Activated CD4-positive, alpha-beta T cell treated with anti-CD3 and anti-CD28 coated beads, Interleukin-2, amount 10 ng/mL, durations not matched to agents 7 days and 5 days (primary cell): ENCODE measurements around the gene DPT. TPM values are rescaled to one million over a fixed set of nuclear protein-coding genes. Genes with fewer than 3 reads are reported as not detected.

Source experiments
- CTCF ChIA-PET: fragments of 350-600 bp; sonication (Branson Sonifier 250); formaldehyde crosslinking; loops from one replicate; lab custom pipeline; 2021; ENCODE audit warnings: antibody characterized with exemption; lab: Charles Lee
- POLR2A ChIA-PET: fragments of 350-600 bp; sonication (Branson Sonifier 250); formaldehyde crosslinking; loops from one replicate; lab custom pipeline; 2021; ENCODE audit warnings: antibody characterized with exemption; lab: Charles Lee
- DNase-seq: peaks from one replicate; pipeline ENCODE4 v3.0.0-alpha.2; 2020
- H3K27ac Mint-ChIP-seq: one replicate; pipeline ENCODE4 v1.8.0; 2021; ENCODE audit warnings: mild to moderate bottlenecking, moderate library complexity, mixed read lengths
- H3K27me3 Mint-ChIP-seq: one replicate; pipeline ENCODE4 v1.8.0; 2021; ENCODE audit warnings: mixed read lengths
- H3K36me3 Mint-ChIP-seq: one replicate; pipeline ENCODE4 v1.8.0; 2021; ENCODE audit warnings: low read depth, mixed read lengths
- H3K4me1 Mint-ChIP-seq: one replicate; pipeline ENCODE4 v1.8.0; 2021; ENCODE audit warnings: mixed read lengths
- H3K4me3 Mint-ChIP-seq: one replicate; pipeline ENCODE4 v1.8.0; 2021; ENCODE audit warnings: mild to moderate bottlenecking, moderate library complexity, mixed read lengths
- H3K9me3 Mint-ChIP-seq: one replicate; pipeline ENCODE4 v1.8.0; 2021; ENCODE audit warnings: mixed read lengths
- total RNA-seq, 2 experiments: library from RNA; stranded (reverse); gene quantifications; one replicate each; pipeline ENCODE4 v1.2.3, GENCODE V29; 2021

DPT gene
- total RNA-seq, 2 experiments from 2014 or later, result not detected

DNA sequence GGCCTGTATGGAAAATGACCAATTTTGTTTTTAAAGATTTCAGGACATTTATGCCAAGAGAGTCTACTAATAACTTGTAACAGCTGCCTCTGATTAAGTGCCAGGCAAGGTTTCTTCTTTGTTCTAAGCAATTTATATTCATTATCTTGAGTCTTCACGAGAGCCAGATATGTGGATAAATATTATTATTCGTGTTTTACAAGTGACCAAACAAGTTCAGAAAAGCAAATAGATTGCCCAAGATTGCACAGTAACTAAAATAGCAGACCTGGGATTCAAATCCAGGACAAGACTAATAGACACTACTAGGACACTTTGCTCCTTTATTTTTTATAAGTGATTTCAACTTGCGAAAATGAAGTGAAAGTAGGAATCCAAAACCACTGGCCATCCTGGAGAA, 30.1 kb upstream of the DPT start:
- peaks cover 2% of the 10 kb centered on the region for H3K27me3 Mint-ChIP-seq
- ChIA-PET CTCF (no interaction called here), POLR2A (no interaction called here)
- no peaks in the 10 kb centered on the region for H3K4me1 Mint-ChIP-seq
- no peaks in the 10 kb centered on the region for H3K9me3 Mint-ChIP-seq
- DNase-seq, result no peak
- H3K27ac Mint-ChIP-seq, result no peak overlapping the region
- H3K36me3 Mint-ChIP-seq, result no peaks in the 10 kb centered on the region
- no peak overlapping the region for H3K4me3 Mint-ChIP-seq

DNA sequence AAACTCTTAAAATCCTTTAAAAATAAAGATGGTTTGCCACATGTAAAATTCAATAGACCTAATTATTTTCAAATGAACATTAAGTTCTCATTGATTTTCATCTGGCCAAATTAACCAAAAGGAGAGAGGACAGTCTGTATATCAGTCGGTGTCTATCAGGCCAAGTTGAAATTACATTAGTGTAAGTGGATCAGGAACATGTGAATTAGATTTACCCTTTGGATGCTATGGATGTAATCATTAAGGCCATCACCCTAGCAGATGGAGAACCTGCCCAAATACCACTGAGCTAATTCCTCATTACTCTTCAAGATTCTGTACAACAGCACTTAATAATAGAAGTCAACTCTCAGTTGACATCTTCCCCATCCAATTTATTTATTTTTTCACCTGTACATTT, 29.5 kb upstream of the DPT start:
- ChIA-PET CTCF (no interaction called here), POLR2A (no interaction called here)
- Mint-ChIP-seq H3K27ac (no peak overlapping the region), H3K9me3 (no peaks in the 10 kb centered on the region), H3K36me3 (no peaks in the 10 kb centered on the region), H3K4me1 (no peaks in the 10 kb centered on the region), H3K27me3 (peaks cover 2% of the 10 kb centered on the region), H3K4me3 (no peak overlapping the region)
- no peak for DNase-seq

DNA sequence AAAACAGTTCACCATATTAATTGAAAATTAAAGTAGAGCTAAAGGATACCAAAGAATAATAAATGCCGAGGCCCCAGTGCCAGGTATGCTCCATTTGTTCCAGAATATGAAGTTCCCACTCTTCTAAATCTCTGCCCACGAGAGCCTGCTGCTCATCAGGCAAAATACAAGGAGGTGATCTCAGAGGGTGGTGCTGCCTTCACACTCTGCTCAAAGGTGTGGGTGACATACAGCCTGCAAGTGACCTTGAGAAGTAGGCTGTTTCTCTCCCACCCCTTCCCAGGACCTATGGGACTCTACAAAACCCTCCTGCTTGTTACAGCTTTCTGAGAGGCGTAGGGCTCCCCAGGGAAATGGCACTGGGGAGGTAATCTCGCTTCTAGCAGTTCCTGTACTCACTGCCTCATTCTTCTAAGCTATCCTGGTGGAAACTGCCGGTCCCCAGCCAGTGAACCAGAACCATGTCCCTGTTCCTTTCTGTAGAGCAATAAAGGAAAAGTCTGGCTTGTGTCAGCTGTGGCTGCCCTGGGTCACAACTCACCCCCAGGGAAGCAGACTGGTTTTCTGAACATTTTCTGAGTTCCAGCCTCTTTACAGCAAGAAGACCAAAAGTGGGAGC, 26.9 kb upstream of the DPT start:
- H3K9me3 Mint-ChIP-seq, result no peaks in the 10 kb centered on the region
- no peak overlapping the region for H3K27ac Mint-ChIP-seq
- H3K4me3 Mint-ChIP-seq, result no peak overlapping the region
- H3K4me1 Mint-ChIP-seq, result no peaks in the 10 kb centered on the region
- H3K27me3 Mint-ChIP-seq, result peaks cover 10% of the 10 kb centered on the region
- no peaks in the 10 kb centered on the region for H3K36me3 Mint-ChIP-seq
- DNase-seq, result no peak
- CTCF ChIA-PET, result interaction anchor here (0.7 kb wide), 1 partner anchor 94 kb away, joined by 3 read pairs; no protein-coding TSS in a partner anchor
- POLR2A ChIA-PET, result no interaction called here

DNA sequence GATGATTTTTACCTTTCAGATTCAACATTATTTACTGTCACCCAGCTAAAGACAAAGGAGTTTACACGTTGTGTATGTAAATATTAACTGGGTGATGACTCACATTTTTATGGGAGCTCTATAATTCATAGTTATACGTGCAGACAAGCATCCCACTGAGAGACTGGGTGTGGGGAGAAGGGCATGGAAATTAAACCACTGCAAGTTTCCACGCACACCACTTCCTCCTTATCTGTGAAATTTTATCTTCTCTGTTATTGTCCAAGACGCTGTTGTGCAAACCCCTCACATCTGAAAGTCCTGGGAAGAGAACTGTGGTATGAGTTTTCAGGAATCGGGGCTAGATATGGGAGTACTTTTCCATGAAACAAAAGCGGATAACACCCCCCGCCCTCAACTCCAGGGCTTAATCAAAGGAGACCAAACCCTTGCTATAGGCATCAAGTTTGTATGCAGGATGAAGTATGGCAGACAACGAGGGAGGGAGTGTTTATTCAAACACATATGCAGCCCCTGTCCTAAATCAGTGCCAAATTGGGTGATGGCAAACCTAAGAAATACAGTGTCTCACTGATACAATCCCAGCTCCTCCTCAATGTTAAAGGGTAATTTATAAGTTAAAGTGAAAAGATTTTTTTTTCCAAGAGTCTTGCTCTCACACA, 23.3 kb upstream of the DPT start:
- POLR2A ChIA-PET, result no interaction called here
- no peaks in the 10 kb centered on the region for H3K4me1 Mint-ChIP-seq

DNA sequence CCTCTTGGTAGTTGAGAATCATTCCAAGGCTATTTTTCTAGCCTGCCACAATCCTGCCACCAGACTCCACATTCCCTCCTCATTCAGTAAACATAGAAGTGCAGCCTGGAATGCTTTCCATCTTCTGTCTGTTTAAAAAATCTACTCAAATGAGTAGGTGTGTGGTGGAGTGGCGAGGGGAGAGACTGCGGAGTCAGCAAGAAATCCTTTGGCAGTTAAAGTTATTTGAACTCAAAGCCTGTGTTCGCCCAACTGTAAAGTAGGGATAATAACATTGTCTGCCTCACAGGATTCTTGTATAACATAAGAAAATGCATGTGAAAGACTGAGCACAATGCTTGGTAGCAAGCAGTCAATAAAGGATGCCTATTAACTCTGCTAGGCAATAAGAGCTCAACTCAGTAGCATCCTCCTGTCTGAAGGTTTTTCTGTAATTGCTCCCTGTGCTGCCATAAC, 22.2 kb upstream of the DPT start:
- no peak for DNase-seq
- no peaks in the 10 kb centered on the region for H3K4me1 Mint-ChIP-seq
- CTCF ChIA-PET, result no interaction called here
- POLR2A ChIA-PET, result no interaction called here
- peaks cover 20% of the 10 kb centered on the region for H3K27me3 Mint-ChIP-seq
- H3K27ac Mint-ChIP-seq, result no peak overlapping the region
- H3K4me3 Mint-ChIP-seq, result no peak overlapping the region
- H3K36me3 Mint-ChIP-seq, result no peaks in the 10 kb centered on the region
- no peaks in the 10 kb centered on the region for H3K9me3 Mint-ChIP-seq

More for the DNA sequence above, 23.3 kb upstream of the DPT start:
- CTCF ChIA-PET, result no interaction called here
- Mint-ChIP-seq H3K9me3 (no peaks in the 10 kb centered on the region), H3K4me3 (no peak overlapping the region), H3K36me3 (no peaks in the 10 kb centered on the region), H3K27me3 (peaks cover 16% of the 10 kb centered on the region), H3K27ac (no peak overlapping the region)
- DNase-seq, result no peak

DNA sequence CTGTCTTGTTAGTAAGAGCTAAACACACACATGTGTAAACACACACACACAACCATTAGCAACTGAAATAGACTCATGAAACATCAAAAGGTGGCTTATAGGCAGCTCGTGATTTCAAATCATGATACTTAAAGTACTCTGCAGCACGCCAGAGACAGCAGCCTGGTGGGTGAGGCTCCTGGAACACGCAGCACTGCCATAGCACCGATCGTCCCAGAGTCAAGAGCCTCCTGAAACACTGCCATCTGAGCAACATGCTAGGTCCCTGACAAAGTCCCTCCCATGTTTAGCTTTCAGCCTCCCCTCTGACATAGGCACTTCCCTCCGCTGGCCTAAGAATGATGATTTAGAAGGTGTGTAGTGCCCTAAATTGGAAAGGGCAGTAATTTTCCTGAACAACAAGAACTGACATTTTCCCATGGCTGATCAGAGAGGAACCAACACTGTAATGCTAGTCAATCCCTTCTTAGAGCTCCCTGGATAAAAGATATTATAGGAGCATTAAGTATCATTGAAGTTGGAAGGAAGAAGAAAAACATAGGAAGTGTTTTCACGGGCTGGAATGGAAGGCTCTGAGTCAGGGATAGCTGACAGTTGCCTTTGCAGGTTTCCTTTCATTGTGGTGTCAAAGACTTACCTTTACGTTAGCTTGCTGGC, 14.1 kb upstream of the DPT start:
- peaks cover 5% of the 10 kb centered on the region for H3K27me3 Mint-ChIP-seq
- CTCF ChIA-PET, result no interaction called here
- H3K36me3 Mint-ChIP-seq, result no peaks in the 10 kb centered on the region
- H3K4me3 Mint-ChIP-seq, result no peak overlapping the region
- POLR2A ChIA-PET, result no interaction called here
- H3K4me1 Mint-ChIP-seq, result no peaks in the 10 kb centered on the region
- no peak for DNase-seq
- no peaks in the 10 kb centered on the region for H3K9me3 Mint-ChIP-seq
- no peak overlapping the region for H3K27ac Mint-ChIP-seq

DNA sequence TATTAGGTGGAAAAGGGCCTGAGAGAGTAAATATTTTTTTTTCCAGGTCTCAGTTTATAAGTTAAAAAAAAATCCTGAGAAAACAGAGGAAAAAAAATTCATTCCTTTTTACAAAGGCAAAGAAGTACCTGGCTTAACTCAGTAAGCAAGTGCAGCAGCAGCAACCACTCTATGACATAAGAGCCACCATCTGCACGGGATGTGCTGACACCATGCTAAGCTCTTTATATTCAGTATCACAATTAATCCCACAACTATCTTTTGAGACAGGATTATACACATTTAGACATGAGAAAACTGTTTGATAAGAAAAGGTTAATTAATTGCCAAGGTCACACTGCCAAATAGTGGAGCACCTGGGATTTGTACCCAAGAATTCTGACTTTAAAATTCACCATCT, 13.4 kb upstream of the DPT start:
- Mint-ChIP-seq H3K4me1 (no peaks in the 10 kb centered on the region), H3K27me3 (peaks cover 5% of the 10 kb centered on the region), H3K4me3 (no peak overlapping the region), H3K27ac (no peak overlapping the region), H3K9me3 (no peaks in the 10 kb centered on the region), H3K36me3 (no peaks in the 10 kb centered on the region)
- no peak for DNase-seq
- ChIA-PET CTCF (no interaction called here), POLR2A (no interaction called here)

DNA sequence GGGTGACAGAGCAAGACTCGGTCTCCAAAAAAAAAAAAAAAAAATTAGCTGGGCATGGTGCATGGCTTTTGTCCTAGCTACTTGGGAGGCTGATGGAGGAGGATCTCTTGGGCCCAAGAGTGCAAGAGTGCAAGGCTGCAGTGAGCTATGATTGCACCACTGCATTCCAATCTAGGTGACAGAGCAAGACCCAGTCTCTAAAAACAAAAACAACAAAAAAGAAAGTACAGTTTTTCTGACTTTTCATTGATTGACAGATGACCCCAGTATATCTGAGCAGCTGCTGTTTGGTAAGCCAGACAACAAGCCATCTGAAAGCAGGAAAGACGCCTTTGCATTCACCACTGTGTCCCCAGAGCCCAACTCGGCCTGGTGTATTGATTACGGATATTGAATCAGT, 10.9 kb upstream of the DPT start:
- H3K9me3 Mint-ChIP-seq, result no peaks in the 10 kb centered on the region
- no peak overlapping the region for H3K27ac Mint-ChIP-seq
- ChIA-PET CTCF (no interaction called here), POLR2A (no interaction called here)
- no peaks in the 10 kb centered on the region for H3K4me1 Mint-ChIP-seq
- H3K4me3 Mint-ChIP-seq, result no peak overlapping the region
- no peak for DNase-seq
- peaks cover 3% of the 10 kb centered on the region for H3K27me3 Mint-ChIP-seq
- H3K36me3 Mint-ChIP-seq, result no peaks in the 10 kb centered on the region

DNA sequence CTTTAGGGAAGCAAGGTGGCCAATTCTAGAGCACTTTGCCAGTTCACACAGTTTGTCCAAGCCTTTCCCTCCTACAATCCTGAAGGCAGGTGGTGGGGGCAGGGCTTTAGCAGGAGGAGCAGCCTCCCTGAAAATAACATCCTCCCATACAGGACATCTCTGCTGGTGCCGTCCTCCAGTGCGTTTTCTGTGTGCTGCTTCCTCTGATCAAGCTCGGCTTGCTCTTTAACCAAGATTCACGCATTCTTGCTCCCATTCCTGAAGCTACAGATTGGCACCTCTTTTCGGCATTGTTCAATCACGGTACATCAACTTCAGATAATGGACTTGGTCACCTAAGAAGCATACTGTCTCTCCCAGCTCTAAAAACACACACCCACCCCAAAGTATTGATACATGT, 7.5 kb upstream of the DPT start:
- no peak for DNase-seq
- Mint-ChIP-seq H3K9me3 (no peaks in the 10 kb centered on the region), H3K27me3 (peaks cover 9% of the 10 kb centered on the region), H3K4me3 (no peak overlapping the region), H3K4me1 (no peaks in the 10 kb centered on the region), H3K36me3 (no peaks in the 10 kb centered on the region), H3K27ac (no peak overlapping the region)
- POLR2A ChIA-PET, result no interaction called here
- CTCF ChIA-PET, result no interaction called here

DNA sequence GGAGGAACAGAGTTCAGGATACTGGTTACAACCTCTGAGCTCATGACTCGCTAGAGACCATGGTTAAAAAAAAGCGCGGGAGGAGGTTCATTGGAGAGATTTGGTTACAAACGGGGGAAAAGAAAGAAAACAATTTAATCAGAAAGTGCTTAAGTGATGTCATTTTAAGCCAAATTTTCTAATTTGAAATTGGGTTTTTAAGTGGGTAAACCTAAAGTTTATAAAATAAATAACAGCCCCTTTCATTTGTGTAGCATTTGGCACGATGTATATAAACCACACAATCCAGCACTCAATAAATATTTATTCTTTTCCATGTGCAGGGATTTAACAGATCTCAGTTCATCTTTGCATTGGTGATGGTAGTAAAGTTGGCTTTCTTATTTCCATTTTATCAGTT, 7.0 kb upstream of the DPT start:
- ChIA-PET CTCF (no interaction called here), POLR2A (no interaction called here)
- Mint-ChIP-seq H3K4me1 (no peaks in the 10 kb centered on the region), H3K27ac (no peak overlapping the region), H3K9me3 (no peaks in the 10 kb centered on the region), H3K27me3 (peaks cover 9% of the 10 kb centered on the region), H3K4me3 (no peak overlapping the region), H3K36me3 (no peaks in the 10 kb centered on the region)
- DNase-seq, result no peak

DNA sequence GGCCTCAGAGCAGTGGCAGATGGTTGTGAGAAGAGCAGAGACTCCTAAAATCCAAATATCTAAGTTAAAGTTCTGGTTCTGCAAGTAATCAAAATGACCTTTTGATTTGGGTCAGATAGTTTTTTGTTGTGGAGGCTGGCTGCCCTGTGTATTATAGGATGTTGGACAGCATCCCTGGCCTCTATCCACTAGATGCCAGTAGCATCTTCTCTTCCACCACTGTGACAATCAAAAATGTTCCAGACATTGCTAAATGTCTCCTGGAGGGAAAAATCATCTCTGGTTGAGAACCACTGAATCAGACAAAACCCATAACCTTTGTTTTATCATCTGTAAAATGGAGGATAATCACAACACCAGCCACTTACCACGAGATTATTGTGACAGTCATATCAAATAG, 5.9 kb upstream of the DPT start:
- Mint-ChIP-seq H3K4me3 (no peak overlapping the region), H3K4me1 (no peaks in the 10 kb centered on the region), H3K27ac (no peak overlapping the region), H3K27me3 (peaks cover 9% of the 10 kb centered on the region), H3K36me3 (no peaks in the 10 kb centered on the region), H3K9me3 (no peaks in the 10 kb centered on the region)
- DNase-seq, result no peak
- ChIA-PET CTCF (no interaction called here), POLR2A (no interaction called here)

DNA sequence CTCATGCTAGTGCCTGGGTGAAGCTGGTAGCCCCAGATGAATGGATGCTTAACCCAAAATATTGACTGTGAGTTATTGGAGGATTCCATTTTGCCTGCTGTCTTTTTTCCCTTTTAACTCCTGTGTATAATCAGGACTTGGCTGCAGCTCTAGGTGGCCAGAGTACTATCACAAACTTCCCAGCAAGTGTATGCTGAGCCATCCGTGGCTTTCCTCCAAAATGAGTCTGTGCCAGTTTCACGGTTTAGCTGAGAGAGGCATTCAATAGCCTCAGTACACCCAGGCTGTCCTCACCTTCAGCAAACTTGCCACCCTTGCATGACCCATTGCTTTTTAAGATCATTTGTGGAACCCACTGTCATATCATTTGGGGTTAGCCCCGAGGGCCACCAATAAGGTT, 5.3 kb upstream of the DPT start:
- Mint-ChIP-seq H3K4me3 (no peak overlapping the region), H3K27me3 (peaks cover 11% of the 10 kb centered on the region), H3K4me1 (no peaks in the 10 kb centered on the region), H3K36me3 (no peaks in the 10 kb centered on the region), H3K9me3 (no peaks in the 10 kb centered on the region), H3K27ac (no peak overlapping the region)
- no peak for DNase-seq
- CTCF ChIA-PET, result no interaction called here
- POLR2A ChIA-PET, result no interaction called here

DNA sequence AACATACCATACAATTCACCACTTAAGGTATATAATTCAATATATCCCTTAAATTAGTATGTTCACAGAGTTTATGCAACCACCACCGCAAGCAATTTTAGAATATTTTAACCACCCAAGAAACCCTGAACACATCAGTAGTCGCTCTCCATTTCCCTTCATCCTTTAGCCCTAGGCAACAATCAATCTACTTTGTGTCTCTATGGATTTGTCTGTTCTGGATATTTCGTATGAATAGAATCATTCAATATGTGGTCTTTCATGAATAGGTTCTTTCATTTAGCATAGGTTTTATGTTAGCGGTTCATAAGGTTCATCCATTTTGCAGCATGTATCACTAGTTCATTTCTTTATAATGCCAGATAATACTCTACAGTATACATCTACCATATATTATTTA, 4.2 kb upstream of the DPT start:
- Mint-ChIP-seq H3K4me3 (no peak overlapping the region), H3K36me3 (no peaks in the 10 kb centered on the region), H3K27me3 (peaks cover 14% of the 10 kb centered on the region), H3K27ac (no peak overlapping the region), H3K9me3 (no peaks in the 10 kb centered on the region), H3K4me1 (no peaks in the 10 kb centered on the region)
- ChIA-PET POLR2A (no interaction called here), CTCF (no interaction called here)
- DNase-seq, result no peak
